IgD-negative memory B cell (primary cell): ENCODE data around the gene EMP2. TPM values are rescaled to one million over a fixed set of nuclear protein-coding genes. Genes with fewer than 3 reads are reported as not detected.

ENCODE experiments used
- H3K27ac Mint-ChIP-seq, 3 donors: one replicate each; pipeline ENCODE4 v1.8.0; 2020 to 2022; ENCODE audit warnings: mild to moderate bottlenecking in 3 of 3, mixed read lengths in 3 of 3, moderate library complexity in 1 of 3
- H3K27me3 Mint-ChIP-seq: one replicate; pipeline ENCODE4 v1.8.0; 2021; ENCODE audit warnings: mixed read lengths
- H3K36me3 Mint-ChIP-seq: one replicate; pipeline ENCODE4 v1.8.0; 2020; ENCODE audit warnings: mild to moderate bottlenecking, mixed read lengths
- H3K4me1 Mint-ChIP-seq, 3 donors: one replicate each; pipeline ENCODE4 v1.8.0; 2020 to 2022; ENCODE audit warnings: mixed read lengths in 3 of 3, mild to moderate bottlenecking in 1 of 3
- H3K4me3 Mint-ChIP-seq, 4 donors: one replicate each; pipeline ENCODE4 v1.8.0; 2020 to 2022; ENCODE audit warnings: mild to moderate bottlenecking in 4 of 4, mixed read lengths in 4 of 4, moderate library complexity in 3 of 4
- H3K9me3 Mint-ChIP-seq, 3 donors: one replicate each; pipeline ENCODE4 v1.8.0; 2020 to 2021; ENCODE audit warnings: mixed read lengths in 3 of 3, mild to moderate bottlenecking in 1 of 3
- polyA plus RNA-seq: library from polyadenylated mRNA; unstranded; fragments of 300-500 nt; fragmentation: Illumina TruSeq; gene quantifications from one replicate; pipeline ENCODE4 v1.2.3, GENCODE V29; 2021

The EMP2 gene
- polyA plus RNA-seq, 1 donor from 2014 or later, result not detected

DNA sequence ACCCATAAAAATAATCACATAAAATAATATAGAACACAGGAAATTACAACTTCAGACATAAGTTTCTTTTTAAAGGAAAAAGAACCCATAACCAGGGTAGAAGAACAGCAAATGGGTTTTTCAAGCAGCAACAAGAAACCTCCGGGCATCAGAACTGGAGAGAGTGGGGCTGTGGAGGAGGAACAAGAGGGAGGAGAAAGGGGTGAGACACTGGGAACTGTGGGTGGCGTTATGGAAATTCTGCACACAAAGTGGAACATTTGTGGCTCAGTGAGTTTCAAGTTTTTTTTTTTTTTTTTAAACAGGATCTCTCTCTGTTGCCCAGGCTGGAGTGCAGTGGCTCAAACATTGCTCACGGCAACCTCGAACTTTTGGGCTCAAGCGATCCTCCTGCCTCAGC is 22.6 kb downstream of the EMP2 start:
- H3K4me3 Mint-ChIP-seq, result no peak overlapping the region
- H3K36me3 Mint-ChIP-seq, result peaks cover 3% of the 10 kb centered on the region
- peaks cover 0 to 5% (median 4%) of the 10 kb centered on the region in 3 donors for H3K9me3 Mint-ChIP-seq
- H3K27me3 Mint-ChIP-seq, result peaks cover 14% of the 10 kb centered on the region
- no peak overlapping the region for H3K27ac Mint-ChIP-seq
- peaks cover 14 to 20% (median 15%) of the 10 kb centered on the region in 3 donors for H3K4me1 Mint-ChIP-seq

DNA sequence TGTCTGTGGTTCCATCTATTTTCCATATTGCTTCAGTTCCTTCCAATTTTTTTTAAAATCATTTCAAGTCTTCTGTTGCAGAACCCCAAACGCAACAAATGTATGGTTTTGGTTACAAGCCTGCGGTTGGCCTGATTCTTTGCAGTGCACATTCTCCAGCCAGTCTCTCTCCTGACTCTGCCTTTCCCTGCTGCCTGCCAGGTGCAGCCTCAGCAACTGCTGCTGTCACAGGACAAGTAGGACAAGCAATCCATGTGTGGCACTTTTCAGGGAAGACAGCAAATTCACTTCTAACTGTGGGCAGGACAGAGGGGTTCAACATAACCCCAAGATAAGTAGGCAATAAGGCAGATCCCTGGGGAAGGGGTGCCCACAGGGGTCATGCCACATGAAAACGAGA is 24.2 kb downstream of the EMP2 start:
- Mint-ChIP-seq H3K27ac (peak overlapping the region in 1 of 3 donors; percentile 6), H3K27me3 (peaks cover 11% of the 10 kb centered on the region), H3K4me3 (peak overlapping the region in 1 of 4 donors; percentile 42), H3K9me3 (peaks cover 0 to 5% (median 4%) of the 10 kb centered on the region in 3 donors), H3K4me1 (peaks cover 15 to 19% (median 15%) of the 10 kb centered on the region in 3 donors), H3K36me3 (peaks cover 1% of the 10 kb centered on the region)

DNA sequence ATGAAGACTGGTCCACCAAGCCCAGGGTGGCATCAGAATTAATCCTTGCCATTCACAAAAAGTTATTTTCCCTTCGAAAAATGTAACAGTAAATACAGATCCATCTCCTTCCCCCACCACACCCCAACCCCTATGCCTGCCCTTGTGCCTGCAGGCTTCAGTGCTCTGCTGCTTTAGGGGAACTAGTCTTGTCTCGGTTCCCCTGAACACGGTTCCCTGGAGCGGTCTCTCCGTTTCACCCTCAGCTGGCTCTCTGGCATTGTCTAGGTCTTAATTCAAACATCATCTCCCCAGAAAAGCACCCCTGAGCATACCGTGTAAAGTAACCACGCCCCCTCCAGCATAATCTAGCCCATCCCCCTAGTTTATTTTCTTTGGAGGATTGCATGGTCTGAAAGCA is 25.8 kb downstream of the EMP2 start:
- Mint-ChIP-seq H3K4me3 (peak overlapping the region in 3 of 4 donors; percentile 29 to 75 (median 65)), H3K9me3 (peaks cover 0 to 5% (median 4%) of the 10 kb centered on the region in 3 donors), H3K4me1 (peaks cover 9 to 15% (median 14%) of the 10 kb centered on the region in 3 donors), H3K27ac (peak overlapping the region in 2 of 3 donors; percentile 23 to 57), H3K27me3 (peaks cover 8% of the 10 kb centered on the region), H3K36me3 (peaks cover 1% of the 10 kb centered on the region)

DNA sequence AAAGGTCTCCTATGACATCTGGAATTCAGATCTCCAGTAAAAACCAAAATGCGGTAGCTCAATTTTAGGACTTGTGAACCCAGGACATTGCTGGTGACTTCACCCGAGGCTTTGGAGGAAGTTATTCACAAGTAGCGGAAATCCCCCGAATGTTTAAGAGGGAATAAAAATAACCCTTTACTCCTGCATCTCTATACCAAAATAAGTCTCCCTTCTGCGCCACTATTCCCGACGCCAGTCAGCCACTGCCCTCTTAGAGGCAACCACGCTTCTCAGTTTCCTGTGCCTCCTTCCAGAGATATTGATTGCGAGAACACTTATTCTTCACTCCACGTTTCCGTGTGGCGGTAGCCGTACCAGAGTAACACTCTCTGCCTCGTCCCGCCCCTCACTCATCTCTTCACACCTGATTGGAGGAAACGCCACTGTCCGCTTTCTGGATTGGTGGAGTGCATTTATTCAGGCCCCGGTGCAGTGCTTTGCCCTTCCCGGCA is 27.4 kb downstream of the EMP2 start:
- H3K36me3 Mint-ChIP-seq, result peaks cover 1% of the 10 kb centered on the region
- peaks cover 6 to 12% (median 6%) of the 10 kb centered on the region in 3 donors for H3K9me3 Mint-ChIP-seq
- H3K27ac Mint-ChIP-seq, result peak overlapping the region; percentile 2 to 94 (median 68)
- peaks cover 9 to 15% (median 14%) of the 10 kb centered on the region in 3 donors for H3K4me1 Mint-ChIP-seq
- peak overlapping the region; percentile 66 to 97 (median 95) for H3K4me3 Mint-ChIP-seq
- peaks cover 8% of the 10 kb centered on the region for H3K27me3 Mint-ChIP-seq

DNA sequence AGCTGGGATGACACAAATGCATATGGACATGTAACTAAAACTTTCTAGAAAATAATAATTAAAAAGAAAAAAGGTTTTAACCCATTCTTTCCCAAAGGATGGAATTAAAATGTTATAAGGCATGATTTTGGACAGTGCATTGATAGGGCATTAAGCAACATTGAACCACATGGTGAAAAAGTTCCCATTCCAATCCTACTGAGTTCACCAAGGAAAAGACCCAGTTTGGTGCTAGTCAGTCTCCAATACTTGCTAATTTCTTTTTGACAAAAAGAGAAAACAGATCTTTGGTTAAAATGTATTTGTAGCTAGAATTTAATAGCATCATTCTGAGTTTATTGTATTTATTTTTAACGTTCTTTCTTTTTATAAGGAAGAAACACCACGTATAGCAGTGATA is 28.1 kb downstream of the EMP2 start:
- Mint-ChIP-seq H3K4me1 (peaks cover 9 to 15% (median 14%) of the 10 kb centered on the region in 3 donors), H3K4me3 (peak overlapping the region in 1 of 4 donors; percentile 66), H3K27me3 (peaks cover 8% of the 10 kb centered on the region), H3K27ac (peak overlapping the region in 1 of 3 donors; percentile 68), H3K36me3 (peaks cover 1% of the 10 kb centered on the region), H3K9me3 (peaks cover 8 to 18% (median 11%) of the 10 kb centered on the region in 3 donors)

DNA sequence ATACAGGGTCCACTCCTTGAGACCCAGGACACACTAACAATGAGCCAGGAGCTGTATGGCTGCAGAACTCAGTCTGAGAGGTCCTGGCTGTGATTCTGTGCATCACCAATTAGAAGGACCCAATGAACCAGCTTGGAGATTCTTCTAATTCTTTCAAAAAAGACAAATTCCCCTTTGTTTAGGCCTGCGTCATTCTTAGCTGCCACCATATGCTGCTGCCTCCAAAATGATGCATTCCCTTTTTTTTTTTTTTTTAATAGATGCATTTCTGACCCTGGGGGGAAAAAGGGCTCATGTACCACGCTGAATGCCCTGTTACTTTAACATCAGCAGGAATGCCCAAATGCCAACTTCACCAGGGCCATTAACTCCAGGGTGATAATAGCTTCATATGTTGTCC is 28.5 kb downstream of the EMP2 start:
- Mint-ChIP-seq H3K9me3 (peaks cover 8 to 20% (median 11%) of the 10 kb centered on the region in 3 donors), H3K27me3 (peaks cover 8% of the 10 kb centered on the region), H3K4me3 (no peak overlapping the region), H3K27ac (no peak overlapping the region), H3K36me3 (peaks cover 1% of the 10 kb centered on the region), H3K4me1 (peaks cover 9 to 15% (median 14%) of the 10 kb centered on the region in 3 donors)

DNA sequence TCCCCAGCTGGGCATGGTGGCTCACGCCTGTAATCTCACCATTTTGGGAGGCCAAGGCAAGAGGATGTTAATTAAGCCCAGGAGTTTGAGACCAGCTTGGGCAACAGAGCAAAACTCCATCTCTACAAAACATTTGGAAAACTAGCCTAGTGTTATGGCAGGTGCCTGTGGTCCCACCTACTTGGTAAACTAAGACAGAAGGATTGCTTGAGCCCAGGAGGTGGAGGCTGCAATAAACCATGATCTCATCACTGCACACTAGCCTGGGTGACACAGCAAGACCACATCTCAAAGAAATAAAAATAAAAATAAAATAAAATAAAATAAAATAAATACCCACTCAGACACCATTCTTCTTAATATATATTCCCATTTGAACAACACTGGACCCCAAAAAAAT is 32.0 kb downstream of the EMP2 start:
- no peaks in the 10 kb centered on the region for H3K36me3 Mint-ChIP-seq
- H3K4me1 Mint-ChIP-seq, result peaks cover 0 to 7% (median 5%) of the 10 kb centered on the region in 3 donors
- H3K4me3 Mint-ChIP-seq, result no peak overlapping the region
- no peak overlapping the region for H3K27ac Mint-ChIP-seq
- H3K9me3 Mint-ChIP-seq, result peaks cover 3 to 20% (median 6%) of the 10 kb centered on the region in 3 donors
- H3K27me3 Mint-ChIP-seq, result peaks cover 6% of the 10 kb centered on the region

DNA sequence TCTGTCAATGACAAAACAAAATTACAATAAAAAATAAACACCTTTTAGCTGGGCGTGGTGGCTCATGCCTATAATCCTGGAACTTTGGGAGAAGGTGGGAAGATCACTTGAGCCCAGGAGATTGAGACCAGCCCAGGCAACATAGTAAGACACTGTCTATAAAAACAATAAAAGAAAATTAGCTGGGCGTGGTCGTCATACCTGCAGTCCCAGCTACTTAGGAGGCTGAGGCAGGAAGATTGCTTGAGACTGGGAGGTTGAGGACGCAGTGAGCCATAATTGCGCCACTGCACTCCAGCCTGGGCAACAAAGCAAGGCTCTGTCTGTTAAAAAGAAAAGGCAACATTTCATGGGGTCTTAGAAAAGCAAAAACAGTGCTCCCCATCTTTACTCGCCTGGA is 32.7 kb downstream of the EMP2 start:
- Mint-ChIP-seq H3K27ac (no peak overlapping the region), H3K4me1 (peaks cover 0 to 3% (median 1%) of the 10 kb centered on the region in 3 donors), H3K4me3 (no peak overlapping the region)

DNA sequence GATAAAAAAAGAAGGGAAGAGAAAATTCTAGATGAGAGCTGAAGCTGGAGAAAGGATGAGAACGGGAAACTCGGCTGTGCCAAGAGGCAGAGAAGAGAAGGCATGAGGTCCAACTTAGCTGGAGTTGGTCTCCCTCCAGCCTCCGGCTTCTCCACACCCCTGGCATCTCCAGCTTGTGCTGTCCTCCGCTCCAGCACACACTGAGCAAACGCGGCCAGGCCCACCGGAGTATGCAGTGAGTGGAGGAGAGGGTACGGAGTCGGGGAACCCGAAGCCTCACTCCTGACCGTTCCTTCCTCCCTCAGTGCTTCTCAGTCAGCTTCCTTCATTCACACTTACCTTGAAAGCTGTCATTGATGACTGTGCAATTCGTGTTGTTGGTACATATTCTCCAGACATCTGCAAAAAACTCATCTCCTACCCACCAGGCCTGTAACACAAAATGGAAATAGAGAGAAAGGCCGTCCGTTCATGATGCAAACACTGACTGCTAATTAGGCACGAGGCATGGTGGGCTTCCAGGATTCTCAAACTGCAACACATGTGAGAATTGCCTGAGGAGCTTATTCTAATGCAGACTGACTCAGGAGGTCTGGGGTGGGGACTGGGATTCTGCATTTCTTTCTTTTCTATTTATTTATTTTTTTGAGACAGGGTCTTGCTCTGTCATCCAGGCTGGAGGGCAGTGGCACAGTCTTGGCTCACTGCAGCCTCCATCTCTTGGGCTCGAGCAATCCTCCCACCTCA is 37.0 kb downstream of the EMP2 start:
- Mint-ChIP-seq H3K27me3 (peaks cover 4% of the 10 kb centered on the region), H3K4me3 (no peak overlapping the region), H3K4me1 (peaks cover 0 to 2% (median 0%) of the 10 kb centered on the region in 3 donors), H3K27ac (no peak overlapping the region), H3K9me3 (peaks cover 3 to 11% (median 6%) of the 10 kb centered on the region in 3 donors), H3K36me3 (no peaks in the 10 kb centered on the region)

More for the DNA sequence above, 32.7 kb downstream of the EMP2 start:
- Mint-ChIP-seq H3K9me3 (peaks cover 3 to 20% (median 6%) of the 10 kb centered on the region in 3 donors), H3K36me3 (no peaks in the 10 kb centered on the region), H3K27me3 (peaks cover 4% of the 10 kb centered on the region)

DNA sequence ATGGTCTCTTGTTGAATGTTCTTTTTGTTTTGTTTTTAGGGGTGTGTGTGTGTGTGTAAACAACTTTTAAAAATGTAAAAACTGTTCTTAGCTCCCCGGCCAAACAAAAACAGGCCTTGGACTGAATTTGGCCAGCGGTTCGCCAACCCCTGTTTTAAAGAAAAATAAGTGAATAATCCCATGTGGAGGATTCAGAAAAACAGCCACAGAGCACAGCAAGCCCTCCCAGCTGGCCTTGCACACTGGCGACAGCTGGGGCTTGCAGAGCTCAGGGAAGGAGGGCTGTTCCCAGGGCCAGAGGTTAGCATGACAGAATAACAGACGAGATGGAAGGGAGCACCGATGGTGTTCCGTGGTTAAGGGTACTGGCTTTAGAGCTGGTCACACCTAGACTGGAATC is 39.0 kb downstream of the EMP2 start:
- Mint-ChIP-seq H3K9me3 (no peaks in the 10 kb centered on the region), H3K27ac (no peak overlapping the region), H3K4me1 (peaks cover 0 to 2% (median 0%) of the 10 kb centered on the region in 3 donors), H3K27me3 (peaks cover 6% of the 10 kb centered on the region), H3K4me3 (no peak overlapping the region), H3K36me3 (no peaks in the 10 kb centered on the region)

DNA sequence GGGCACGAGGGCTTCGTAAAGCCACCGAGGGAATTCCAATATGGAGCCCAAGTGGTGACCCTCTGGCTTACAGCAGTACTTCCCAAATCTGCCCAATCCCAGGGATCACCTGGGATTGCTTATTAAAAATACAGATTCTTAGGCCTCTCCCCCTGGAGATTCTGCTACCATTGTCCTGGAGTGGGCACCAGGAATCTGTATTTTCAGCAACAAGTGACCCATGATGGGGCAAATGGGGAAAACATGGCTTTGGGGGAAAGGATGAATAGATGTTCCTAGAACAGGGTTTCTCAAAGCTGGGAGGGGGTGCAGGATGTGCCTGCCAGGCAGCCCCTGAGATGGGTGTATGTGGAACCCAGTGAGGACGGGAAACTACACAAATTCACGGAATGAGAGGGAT is 40.6 kb downstream of the EMP2 start:
- Mint-ChIP-seq H3K4me3 (no peak overlapping the region), H3K4me1 (peaks cover 0 to 2% (median 0%) of the 10 kb centered on the region in 3 donors), H3K9me3 (no peaks in the 10 kb centered on the region), H3K27ac (peak overlapping the region in 1 of 3 donors; percentile 53), H3K27me3 (peaks cover 3% of the 10 kb centered on the region), H3K36me3 (no peaks in the 10 kb centered on the region)

DNA sequence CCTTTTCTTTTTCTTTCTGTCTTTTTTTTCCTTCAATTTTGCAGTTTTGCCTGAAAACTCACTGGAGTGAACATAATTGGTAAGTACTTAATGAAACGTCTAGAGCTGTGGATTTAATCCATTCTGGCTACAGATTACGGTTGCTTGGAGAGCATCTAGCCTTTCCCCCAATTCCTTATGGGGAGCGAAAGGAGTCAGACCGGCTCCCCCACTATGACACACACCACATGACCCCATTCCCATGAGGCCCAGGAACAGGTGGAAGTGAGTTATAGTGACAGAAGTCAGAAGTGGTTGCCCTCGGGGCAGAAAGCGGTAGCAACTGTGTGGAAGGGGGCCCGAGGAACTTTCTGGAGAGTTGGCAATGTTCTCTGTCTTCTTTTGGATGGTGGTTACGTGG is 41.2 kb downstream of the EMP2 start:
- Mint-ChIP-seq H3K9me3 (no peaks in the 10 kb centered on the region), H3K4me3 (no peak overlapping the region), H3K27me3 (peaks cover 3% of the 10 kb centered on the region), H3K36me3 (no peaks in the 10 kb centered on the region), H3K4me1 (peaks cover 0 to 2% (median 0%) of the 10 kb centered on the region in 3 donors), H3K27ac (peak overlapping the region in 1 of 3 donors; percentile 14)

DNA sequence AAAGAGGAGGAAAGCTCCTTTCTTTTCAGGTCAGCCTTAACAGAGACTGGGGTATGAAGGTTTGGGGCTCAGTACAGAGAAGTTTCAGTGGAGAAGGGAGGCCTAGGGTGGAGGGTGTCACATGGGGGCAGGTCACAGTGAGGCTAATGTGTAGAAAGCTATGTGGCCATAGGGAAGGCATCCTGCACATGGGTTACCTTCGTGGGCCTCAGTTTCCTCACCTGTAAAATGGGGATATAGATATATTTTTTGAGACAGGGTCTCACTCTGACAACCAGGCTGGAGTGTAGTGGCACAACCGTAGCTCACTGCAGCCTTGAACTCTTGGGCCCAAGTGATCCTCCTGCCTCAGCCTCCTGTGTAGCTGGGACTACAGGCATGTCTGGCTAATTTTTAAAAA is 41.8 kb downstream of the EMP2 start:
- Mint-ChIP-seq H3K27me3 (peaks cover 3% of the 10 kb centered on the region), H3K4me1 (peaks cover 0 to 2% (median 0%) of the 10 kb centered on the region in 3 donors), H3K27ac (no peak overlapping the region), H3K9me3 (no peaks in the 10 kb centered on the region), H3K4me3 (no peak overlapping the region), H3K36me3 (no peaks in the 10 kb centered on the region)

DNA sequence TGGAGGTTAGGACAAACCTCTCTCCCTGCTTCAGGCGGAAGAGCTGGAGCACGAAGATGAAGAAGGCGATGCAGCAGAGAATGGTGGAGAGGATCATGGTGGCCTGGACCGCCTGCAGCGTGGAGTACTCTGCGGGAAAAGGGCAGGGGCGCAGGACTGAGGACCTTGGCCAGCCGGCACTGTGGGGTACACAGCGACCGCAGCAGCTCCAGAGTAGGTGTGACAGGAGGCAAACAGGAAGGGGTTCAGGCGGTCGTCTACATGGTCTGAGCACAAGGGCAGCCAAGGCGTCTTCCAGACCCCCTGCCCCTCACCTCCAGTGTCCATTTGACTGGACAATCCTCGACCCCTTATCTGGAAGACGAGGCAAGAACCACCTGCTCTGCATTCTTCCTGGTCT is 42.5 kb downstream of the EMP2 start:
- Mint-ChIP-seq H3K27ac (no peak overlapping the region), H3K9me3 (no peaks in the 10 kb centered on the region), H3K4me1 (peaks cover 0 to 2% (median 0%) of the 10 kb centered on the region in 3 donors), H3K27me3 (peaks cover 3% of the 10 kb centered on the region), H3K4me3 (no peak overlapping the region), H3K36me3 (no peaks in the 10 kb centered on the region)

DNA sequence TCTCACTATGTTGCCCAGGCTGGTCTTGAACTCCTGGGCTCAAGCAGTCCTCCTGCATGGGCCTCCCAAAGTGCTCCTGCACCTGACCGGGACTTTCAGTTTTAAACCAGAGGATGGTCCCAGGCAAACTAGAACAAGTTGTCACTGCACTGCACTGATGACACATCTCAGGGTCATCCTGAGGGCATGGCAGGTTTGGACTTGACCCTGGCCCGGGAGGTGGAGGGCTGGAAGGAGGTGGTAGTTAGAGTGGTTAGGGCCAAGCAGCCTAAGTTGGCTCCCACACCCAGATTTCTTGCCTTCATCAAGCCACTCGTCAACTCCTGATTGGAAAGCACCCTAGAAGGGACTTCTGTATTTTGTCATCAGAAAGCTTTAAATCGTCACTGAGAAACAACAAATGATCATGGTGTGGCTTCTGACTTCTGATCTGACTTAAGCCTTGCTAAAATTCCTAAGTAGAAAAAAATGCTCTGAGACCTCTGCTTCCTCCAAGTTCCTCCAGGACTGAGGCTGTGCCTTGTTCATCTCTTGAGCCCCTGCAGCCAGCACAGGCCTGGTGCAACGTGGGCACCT is 43.5 kb downstream of the EMP2 start:
- Mint-ChIP-seq H3K36me3 (no peaks in the 10 kb centered on the region), H3K27me3 (peaks cover 3% of the 10 kb centered on the region), H3K4me1 (peaks cover 0 to 2% (median 0%) of the 10 kb centered on the region in 3 donors), H3K9me3 (no peaks in the 10 kb centered on the region), H3K4me3 (no peak overlapping the region), H3K27ac (no peak overlapping the region)
